Mucosa of rectum (tissue), 2 donors: ENCODE data around the gene ARHGEF40.
A peak's percentile ranks its signal among the peaks of the same experiment; 100 is the strongest.

ENCODE experiments used
- H3K27ac ChIP-seq, 2 donors: one replicate each; pipeline ENCODE4 v1.7.0; 2013; ENCODE audit warnings: inconsistent platforms in 2 of 2, low read depth in 2 of 2, low read length in 2 of 2
- H3K27me3 ChIP-seq, 2 donors: one replicate each; pipeline ENCODE4 v1.7.0; 2013; ENCODE audit warnings: low read length in 2 of 2; ENCODE audit not compliant: control insufficient read depth in 2 of 2, insufficient read depth in 2 of 2
- H3K36me3 ChIP-seq, 2 donors: one replicate each; pipeline ENCODE4 v1.7.0; 2013; ENCODE audit warnings: low read length in 2 of 2; ENCODE audit not compliant: control insufficient read depth in 2 of 2, insufficient read depth in 2 of 2
- H3K4me1 ChIP-seq, 2 donors: one replicate each; pipeline ENCODE4 v1.7.0; 2013; ENCODE audit warnings: low read length in 2 of 2, mild to moderate bottlenecking in 1 of 2; ENCODE audit not compliant: control insufficient read depth in 2 of 2, insufficient read depth in 2 of 2
- H3K4me3 ChIP-seq, 2 donors: one replicate each; pipeline ENCODE4 v1.7.0; 2013; ENCODE audit warnings: low read length in 2 of 2
- H3K9ac ChIP-seq, 2 donors: one replicate each; pipeline ENCODE4 v1.7.0; 2013; ENCODE audit warnings: low read length in 2 of 2, low read depth in 1 of 2, mild to moderate bottlenecking in 1 of 2
- H3K9me3 ChIP-seq, 2 donors: one replicate each; pipeline ENCODE4 v1.7.0; 2013; ENCODE audit warnings: low read length in 2 of 2; ENCODE audit not compliant: control insufficient read depth in 2 of 2
- donor health status: healthy.
- donor health status: Normal muscosa, but diverticular disease.

Gene ARHGEF40

DNA sequence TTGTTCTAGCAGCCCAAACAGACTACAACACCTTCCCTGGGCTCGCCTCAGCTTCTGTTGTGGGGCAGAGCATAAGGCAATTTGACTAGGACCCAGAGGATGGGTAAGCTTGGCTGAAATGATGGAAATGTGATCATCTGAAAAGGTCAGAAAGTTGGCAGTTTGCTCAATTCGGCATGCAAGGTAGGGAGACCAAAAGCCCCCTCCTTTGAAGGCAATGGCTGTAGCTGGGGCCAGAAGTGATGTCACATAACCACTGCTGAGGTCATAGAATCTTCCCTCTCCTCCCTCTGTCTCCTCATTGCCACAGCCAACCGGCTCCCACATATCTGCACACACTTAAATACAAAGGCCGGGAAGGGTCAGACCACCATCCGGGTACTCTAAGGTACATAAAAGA, 40.2 kb upstream of the ARHGEF40 start, which contains the start of gene TPPP2:
TPPP2 (plus strand) TSS at position 301 of the 400 bp plus-strand sequence. CDS start 365 bp downstream, outside the sequence.
- Histone ChIP-seq H3K4me3 (no peak within 1 kb of the TSS), H3K9ac (no peak within 1 kb of the TSS), H3K4me1 (peaks cover 0 to 6% of the 10 kb centered on the region in 2 donors), H3K27me3 (no peaks in the 10 kb centered on the region), H3K36me3 (no peaks in the 10 kb centered on the region), H3K27ac (no peak within 1 kb of the TSS), H3K9me3 (no peaks in the 10 kb centered on the region)

DNA sequence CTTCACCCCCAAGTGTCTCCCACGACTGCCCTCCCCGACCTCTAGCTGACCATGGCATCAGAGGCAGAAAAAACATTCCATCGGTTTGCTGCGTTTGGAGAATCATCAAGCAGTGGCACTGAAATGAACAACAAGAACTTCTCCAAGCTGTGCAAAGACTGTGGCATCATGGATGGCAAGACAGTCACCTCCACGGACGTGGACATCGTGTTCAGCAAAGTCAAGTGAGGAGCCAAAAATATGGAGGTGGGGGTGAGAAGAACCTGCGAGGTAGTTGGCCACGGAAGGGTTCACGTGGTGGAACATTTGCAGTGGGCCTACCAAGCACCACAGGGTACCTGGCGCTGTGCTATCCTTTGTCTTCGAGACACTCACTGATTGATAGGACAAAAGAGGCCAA, 39.6 kb upstream of the ARHGEF40 start:
- Histone ChIP-seq H3K27ac (no peak overlapping the region), H3K4me3 (no peak overlapping the region), H3K9me3 (no peaks in the 10 kb centered on the region), H3K36me3 (no peaks in the 10 kb centered on the region), H3K9ac (no peak overlapping the region), H3K4me1 (peaks cover 0 to 3% of the 10 kb centered on the region in 2 donors), H3K27me3 (no peaks in the 10 kb centered on the region)

GRCh38 chr14:21032326-21033132, 37.6 kb upstream of the ARHGEF40 start:
- Histone ChIP-seq H3K4me3 (no peak overlapping the region), H3K9ac (no peak overlapping the region), H3K9me3 (no peaks in the 10 kb centered on the region), H3K27ac (no peak overlapping the region), H3K27me3 (no peaks in the 10 kb centered on the region), H3K4me1 (no peaks in the 10 kb centered on the region), H3K36me3 (no peaks in the 10 kb centered on the region)

- H3K9ac ChIP-seq, result no peak overlapping the region
- no peak overlapping the region for H3K4me3 ChIP-seq
- H3K27ac ChIP-seq, result no peak overlapping the region
- no peaks in the 10 kb centered on the region for H3K36me3 ChIP-seq
- H3K4me1 ChIP-seq, result no peaks in the 10 kb centered on the region
- no peaks in the 10 kb centered on the region for H3K9me3 ChIP-seq
- no peaks in the 10 kb centered on the region for H3K27me3 ChIP-seq
These were observed 36.9 kb upstream of the ARHGEF40 start for GRCh38 chr14:21033133-21033698.

DNA sequence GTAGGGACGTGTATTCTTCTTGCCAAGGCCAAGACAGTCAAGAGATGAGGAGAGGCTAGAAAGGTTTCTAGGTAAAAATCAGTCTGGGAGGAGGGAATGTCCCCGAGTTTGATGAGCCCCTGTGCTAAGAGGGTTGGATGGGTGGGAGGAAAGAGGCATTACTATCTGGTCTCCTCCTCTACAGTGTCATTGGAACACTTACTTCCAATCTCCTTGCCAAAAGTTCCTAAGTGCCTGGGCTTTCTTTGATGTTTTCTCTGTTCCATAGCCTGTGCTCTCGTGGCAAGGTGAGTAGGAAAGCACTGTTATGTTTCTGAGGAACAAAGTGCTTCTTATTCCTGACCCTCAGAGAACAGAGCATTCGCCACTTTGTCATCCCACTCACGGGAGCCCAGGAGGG, 35.4 kb upstream of the ARHGEF40 start, which contains the start of gene RNASE13:
RNASE13 (minus strand) TSS at position 101 of the 400 bp plus-strand sequence. CDS start 519 bp downstream, outside the sequence.
- Histone ChIP-seq H3K9me3 (no peaks in the 10 kb centered on the region), H3K9ac (no peak within 1 kb of the TSS), H3K27ac (no peak within 1 kb of the TSS), H3K4me3 (no peak within 1 kb of the TSS), H3K27me3 (no peaks in the 10 kb centered on the region), H3K36me3 (no peaks in the 10 kb centered on the region), H3K4me1 (peaks cover 13 to 14% of the 10 kb centered on the region in 2 donors)

GRCh38 chr14:21036751-21037150, 33.4 kb upstream of the ARHGEF40 start:
- Histone ChIP-seq H3K9me3 (no peaks in the 10 kb centered on the region), H3K4me1 (peaks cover 14 to 15% of the 10 kb centered on the region in 2 donors)

GRCh38 chr14:21037156-21037555, 32.9 kb upstream of the ARHGEF40 start:
- Histone ChIP-seq H3K9me3 (no peaks in the 10 kb centered on the region), H3K9ac (no peak overlapping the region), H3K36me3 (no peaks in the 10 kb centered on the region), H3K4me3 (no peak overlapping the region), H3K27ac (no peak overlapping the region), H3K27me3 (no peaks in the 10 kb centered on the region), H3K4me1 (peaks cover 14 to 15% of the 10 kb centered on the region in 2 donors)

More at GRCh38 chr14:21036751-21037150, 33.4 kb upstream of the ARHGEF40 start:
- no peaks in the 10 kb centered on the region for H3K27me3 ChIP-seq
- no peak overlapping the region for H3K27ac ChIP-seq
- no peak overlapping the region for H3K9ac ChIP-seq
- H3K36me3 ChIP-seq, result no peaks in the 10 kb centered on the region
- no peak overlapping the region for H3K4me3 ChIP-seq

GRCh38 chr14:21038441-21039422, 31.4 kb upstream of the ARHGEF40 start:
- no peaks in the 10 kb centered on the region for H3K36me3 ChIP-seq
- no peaks in the 10 kb centered on the region for H3K27me3 ChIP-seq
- peak overlapping the region in 1 of 2 donors; percentile 34 for H3K4me3 ChIP-seq
- peak overlapping the region; percentile 36 to 68 for H3K27ac ChIP-seq
- H3K4me1 ChIP-seq, result peaks cover 23 to 29% of the 10 kb centered on the region in 2 donors
- peak overlapping the region; percentile 7 to 31 for H3K9ac ChIP-seq
- no peaks in the 10 kb centered on the region for H3K9me3 ChIP-seq

DNA sequence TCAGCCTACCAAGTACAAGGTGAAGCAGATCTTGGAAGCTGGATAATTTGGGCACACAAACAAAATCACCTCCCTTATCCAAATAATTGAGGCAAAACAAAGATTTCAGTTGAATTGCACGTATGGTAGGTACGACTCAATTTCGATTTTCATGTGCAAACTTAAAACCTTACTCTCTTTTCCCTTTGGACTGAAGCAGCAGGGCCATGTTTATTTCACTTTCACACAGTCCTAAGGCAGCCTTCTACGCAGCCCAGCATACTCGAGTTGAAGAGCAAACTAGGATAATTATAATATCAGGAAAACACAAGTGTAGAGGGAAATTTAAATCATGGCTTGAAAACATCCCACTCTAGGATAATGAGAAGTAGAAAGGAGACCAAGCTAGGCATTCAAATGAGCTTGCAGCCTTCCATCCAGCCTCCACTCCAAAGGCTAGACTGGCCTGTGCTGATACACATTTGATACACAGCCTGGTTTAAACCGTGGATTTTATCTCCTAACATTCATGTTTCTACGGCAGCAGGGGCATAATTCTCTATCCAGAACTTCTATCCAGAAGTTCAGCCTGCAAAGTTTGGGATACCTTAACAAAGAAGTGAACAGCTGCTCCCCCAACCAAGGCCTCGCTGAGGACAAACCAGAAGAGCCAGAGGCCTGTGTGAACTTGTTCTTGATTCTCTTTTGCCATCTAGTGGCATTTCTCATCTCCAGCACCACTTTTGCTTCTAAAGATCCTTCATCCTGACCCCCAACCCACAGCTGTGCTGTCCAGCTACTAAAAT, 30.3 kb upstream of the ARHGEF40 start:
- peaks cover 25 to 34% of the 10 kb centered on the region in 2 donors for H3K4me1 ChIP-seq
- no peaks in the 10 kb centered on the region for H3K27me3 ChIP-seq
- H3K9ac ChIP-seq, result peak overlapping the region in 1 of 2 donors; percentile 31
- no peak overlapping the region for H3K4me3 ChIP-seq
- peak overlapping the region; percentile 36 to 68 for H3K27ac ChIP-seq
- H3K36me3 ChIP-seq, result no peaks in the 10 kb centered on the region
- H3K9me3 ChIP-seq, result no peaks in the 10 kb centered on the region
